NOMO-1 treated with DMSO at 0.1 percent for 48 hours (cell line): ENCODE measurements around the gene SCN9A.
"Not testable (repeated sequence)": the region's sequence is repeated elsewhere in the genome, so short reads cannot be mapped to it uniquely, and the experiment has no call there.

Experiments
- DNase-seq: peaks from one replicate; lab custom pipeline; 2025; ENCODE audit not compliant: unreplicated experiment; lab: John Stamatoyannopoulos, UW

Gene SCN9A

GRCh38 chr2:166246901-166247300 lies 128.8 kb downstream of the SCN9A start:
- no peak for DNase-seq

DNA sequence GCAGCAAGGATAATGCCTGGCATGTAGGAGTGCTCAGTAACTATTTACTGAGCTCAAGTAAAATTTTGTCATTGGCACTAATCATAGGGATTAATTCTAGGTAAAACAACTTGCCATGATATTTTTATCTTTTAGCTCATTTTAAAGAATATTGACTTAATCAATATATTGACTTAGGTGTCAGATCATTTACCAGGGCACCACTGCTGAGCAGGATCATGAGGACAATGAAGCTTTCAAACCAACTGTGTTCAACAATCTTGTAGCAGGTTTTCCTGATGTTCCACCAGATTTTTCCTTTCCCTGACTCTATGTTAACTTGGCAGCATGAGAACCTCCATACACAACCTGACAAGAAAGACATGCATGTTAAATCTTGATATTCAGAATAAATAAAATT lies 133.4 kb downstream of the SCN9A start:
- DNase-seq, result no peak

GRCh38 chr2:166240387-166241313 lies 135.1 kb downstream of the SCN9A start:
- no peak for DNase-seq

- no peak for DNase-seq
Measured at GRCh38 chr2:166239548-166239947, 136.2 kb downstream of the SCN9A start.

DNA sequence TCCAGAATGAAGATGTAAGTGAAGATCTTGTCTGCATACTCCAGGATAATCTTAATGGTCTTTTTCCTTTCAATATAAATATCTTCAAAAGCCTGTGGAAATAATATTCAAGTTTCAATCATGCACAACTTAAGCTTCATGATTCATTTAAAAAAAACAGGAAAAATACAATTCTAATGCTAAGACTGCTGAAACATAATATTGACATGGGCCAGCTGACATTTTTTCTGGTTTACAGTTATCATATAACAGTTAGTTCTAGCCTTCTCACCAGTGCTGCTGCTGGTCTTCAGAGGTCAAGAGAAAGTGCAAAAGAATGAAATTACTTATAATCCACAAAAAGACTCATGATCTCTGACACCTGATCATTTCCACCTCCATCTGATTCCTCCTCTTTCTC lies 137.6 kb downstream of the SCN9A start:
- DNase-seq, result no peak

- DNase-seq, result no peak
Measured at GRCh38 chr2:166234112-166234846, 141.5 kb downstream of the SCN9A start.

- no peak for DNase-seq
Measured at GRCh38 chr2:166233244-166233643, 142.5 kb downstream of the SCN9A start.

GRCh38 chr2:166230724-166231070 lies 145.0 kb downstream of the SCN9A start:
- no peak for DNase-seq

DNA sequence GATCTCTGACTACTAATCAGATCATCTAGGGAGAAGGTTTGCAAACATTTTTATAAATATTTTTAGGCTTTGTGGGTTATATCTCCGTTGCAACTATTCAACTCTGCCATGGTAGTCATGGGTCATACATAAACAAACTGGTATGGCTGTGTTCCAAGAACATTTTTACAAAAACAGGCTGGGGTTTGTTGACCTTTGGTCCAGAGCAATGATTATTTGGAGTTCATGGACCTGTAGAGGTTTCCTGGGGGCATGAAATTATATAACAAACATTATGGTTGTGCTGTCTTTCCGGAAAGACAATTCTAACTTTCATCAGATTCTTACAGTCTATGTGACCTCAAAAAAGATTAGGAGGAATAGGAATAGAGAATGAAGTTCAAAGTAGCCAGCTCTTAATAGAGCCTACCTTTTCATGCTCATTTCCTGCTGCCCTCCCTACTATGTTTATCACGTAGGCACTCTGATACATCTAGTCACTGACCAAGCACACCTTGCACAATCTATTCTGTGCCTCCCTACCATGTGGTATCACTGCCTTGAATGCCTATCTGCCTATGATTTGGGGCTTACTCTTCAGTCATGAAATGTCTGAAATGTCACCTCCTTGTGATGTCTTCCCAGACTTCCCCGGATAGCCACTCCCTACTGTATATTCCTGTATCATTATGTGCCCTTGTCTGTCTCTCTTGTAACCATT lies 145.6 kb downstream of the SCN9A start:
- no peak for DNase-seq

- no peak for DNase-seq
Measured at GRCh38 chr2:166229678-166230023, 146.1 kb downstream of the SCN9A start.

GRCh38 chr2:166224197-166224596 lies 151.5 kb downstream of the SCN9A start:
- no peak for DNase-seq

GRCh38 chr2:166223298-166223697 lies 152.4 kb downstream of the SCN9A start:
- no peak for DNase-seq

DNA sequence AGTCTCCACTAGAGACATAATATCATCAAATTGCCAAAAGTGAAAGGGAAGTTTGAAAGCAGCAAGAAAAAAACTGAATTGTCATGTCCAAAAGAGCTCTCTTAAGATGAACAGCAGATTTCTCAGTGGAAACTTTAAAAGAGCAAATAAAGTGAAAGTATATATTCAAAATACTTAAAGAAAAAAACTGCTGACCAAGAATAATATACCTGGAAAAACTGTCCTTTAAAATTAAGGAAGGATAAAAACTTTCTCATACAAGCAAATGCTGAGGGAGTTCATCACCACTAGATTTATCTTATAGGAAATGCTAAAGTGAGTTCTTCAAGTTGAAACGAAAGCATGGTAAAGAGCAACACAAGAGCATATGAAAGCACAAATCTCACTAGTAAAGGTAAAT lies 164.7 kb downstream of the SCN9A start:
- no peak for DNase-seq

GRCh38 chr2:166209944-166210343 lies 165.8 kb downstream of the SCN9A start:
- DNase-seq, result not testable (repeated sequence)

DNA sequence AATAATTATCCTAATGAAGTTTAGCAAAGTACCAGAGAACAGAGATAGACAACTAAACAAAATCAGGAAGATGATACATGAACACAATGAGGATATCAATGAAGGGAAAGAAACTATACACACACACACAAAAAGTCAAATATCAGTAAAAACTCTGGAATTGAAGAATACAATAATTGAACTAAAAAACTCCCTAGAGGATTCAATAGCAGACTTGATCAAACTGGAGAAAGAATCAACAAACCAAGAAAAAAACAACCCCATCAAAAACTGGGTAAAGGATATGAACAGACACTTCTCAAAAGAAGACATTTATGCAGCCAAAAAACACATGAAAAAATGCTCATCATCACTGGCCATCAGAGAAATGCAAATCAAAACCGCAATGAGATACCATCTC lies 166.4 kb downstream of the SCN9A start:
- not testable (repeated sequence) for DNase-seq

- DNase-seq, result not testable (repeated sequence)
Measured at GRCh38 chr2:166206153-166206552, 169.6 kb downstream of the SCN9A start.

- no peak for DNase-seq
Measured at GRCh38 chr2:166202778-166203177, 173.0 kb downstream of the SCN9A start.

DNA sequence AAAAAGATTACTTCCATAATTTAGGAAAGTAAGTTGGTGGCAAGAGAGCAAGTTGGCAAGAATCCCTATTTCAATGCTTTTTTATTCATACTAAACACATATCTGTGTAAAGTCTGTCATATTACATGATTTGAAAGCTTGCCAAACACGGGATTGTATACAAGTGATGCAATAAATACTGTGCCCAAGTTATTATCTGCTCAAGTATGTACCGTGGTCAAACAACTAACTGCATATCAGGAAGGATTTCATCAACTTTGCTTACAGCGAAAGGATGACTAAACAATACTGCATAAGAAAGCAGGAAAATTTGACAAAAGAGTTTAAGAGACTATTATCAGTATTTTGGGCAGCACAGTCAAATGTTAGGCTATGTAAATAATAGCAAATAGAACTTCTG lies 178.3 kb downstream of the SCN9A start:
- no peak for DNase-seq

DNA sequence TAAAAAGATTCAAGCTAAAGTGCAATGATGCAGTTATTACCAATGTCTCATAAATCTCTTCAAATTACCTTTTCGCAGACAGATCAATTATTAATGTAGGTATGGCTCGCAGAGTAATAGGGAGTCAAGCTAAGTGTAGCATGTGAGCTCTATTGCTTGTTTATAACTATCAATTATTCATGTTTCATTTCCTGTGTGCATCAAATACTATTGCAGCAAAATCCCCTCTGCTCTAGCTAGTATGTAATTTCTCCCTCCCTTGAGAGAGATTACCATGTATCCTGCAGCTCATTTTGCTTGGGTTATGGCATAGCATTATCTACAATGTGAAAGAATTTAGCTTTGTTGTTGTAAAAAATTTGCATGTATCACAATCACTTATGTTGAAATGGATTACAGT lies 182.3 kb downstream of the SCN9A start:
- no peak for DNase-seq

GRCh38 chr2:166188084-166188483 lies 187.7 kb downstream of the SCN9A start:
- no peak for DNase-seq

GRCh38 chr2:166184789-166185188 lies 191.0 kb downstream of the SCN9A start:
- no peak for DNase-seq

GRCh38 chr2:166181813-166182154 lies 194.0 kb downstream of the SCN9A start:
- DNase-seq, result no peak
